Endothelial cell of umbilical vein (primary cell): ENCODE data around the gene ZNF814.

Experiments
- CTCF ChIP-seq, 2 donors: IDR thresholded peaks; 1 replicate in 1 of 2; 2 replicates in 1 of 2; pipeline ENCODE4 v1.5.1; 2011; ENCODE audit warnings: low read length in 2 of 2, mild to moderate bottlenecking in 2 of 2, moderate library complexity in 2 of 2, control low read depth in 1 of 2, inconsistent platforms in 1 of 2, low read depth in 1 of 2; ENCODE audit not compliant: insufficient read depth in 1 of 2; ENCODE audit errors: extremely low read depth in 1 of 2
- EZH2 ChIP-seq: IDR thresholded peaks from 2 replicates; pipeline ENCODE4 v1.6.1; 2012; ENCODE audit warnings: borderline replicate concordance, low read depth, mild to moderate bottlenecking, moderate library complexity, low read length, inconsistent platforms; ENCODE audit not compliant: severe bottlenecking
- MAX ChIP-seq: IDR thresholded peaks from 2 replicates; pipeline ENCODE4 v1.6.1; 2011; ENCODE audit not compliant: insufficient read depth, insufficient read length
- POLR2A ChIP-seq: IDR thresholded peaks from 2 replicates; pipeline ENCODE4 v1.6.1; 2012; ENCODE audit warnings: low read depth, mild to moderate bottlenecking, control low read depth, low read length

GRCh38 chr19:57817976-57818375 is 70.9 kb downstream of the ZNF814 start:
- TF ChIP-seq POLR2A = no peak
- TF ChIP-seq CTCF (IDR thresholded peaks at IDR 0.05; ENCODE audit: extremely low read depth in 1 of 2, insufficient read depth in 1 of 2, low read depth in 1 of 2, low read length in 2 of 2) = no peak
- no peak for TF ChIP-seq MAX
- no peak for TF ChIP-seq EZH2
